Stimulated activated CD4-positive, alpha-beta T cell treated with anti-CD3 and anti-CD28 coated beads, TNF-alpha, amount 100 ng/mL, for 1 hour (primary cell): Measurements from ENCODE around the gene CDHR3.
"Not testable (repeated sequence)": the region's sequence is repeated elsewhere in the genome, so short reads cannot be mapped to it uniquely, and the experiment has no call there.

ENCODE experiments used
- DNase-seq, 3 donors: peaks; one replicate each; pipeline ENCODE4 v3.0.0-alpha.2; 2020; ENCODE audit warnings: low read depth in 3 of 3, low spot score in 1 of 3

Gene CDHR3

DNA sequence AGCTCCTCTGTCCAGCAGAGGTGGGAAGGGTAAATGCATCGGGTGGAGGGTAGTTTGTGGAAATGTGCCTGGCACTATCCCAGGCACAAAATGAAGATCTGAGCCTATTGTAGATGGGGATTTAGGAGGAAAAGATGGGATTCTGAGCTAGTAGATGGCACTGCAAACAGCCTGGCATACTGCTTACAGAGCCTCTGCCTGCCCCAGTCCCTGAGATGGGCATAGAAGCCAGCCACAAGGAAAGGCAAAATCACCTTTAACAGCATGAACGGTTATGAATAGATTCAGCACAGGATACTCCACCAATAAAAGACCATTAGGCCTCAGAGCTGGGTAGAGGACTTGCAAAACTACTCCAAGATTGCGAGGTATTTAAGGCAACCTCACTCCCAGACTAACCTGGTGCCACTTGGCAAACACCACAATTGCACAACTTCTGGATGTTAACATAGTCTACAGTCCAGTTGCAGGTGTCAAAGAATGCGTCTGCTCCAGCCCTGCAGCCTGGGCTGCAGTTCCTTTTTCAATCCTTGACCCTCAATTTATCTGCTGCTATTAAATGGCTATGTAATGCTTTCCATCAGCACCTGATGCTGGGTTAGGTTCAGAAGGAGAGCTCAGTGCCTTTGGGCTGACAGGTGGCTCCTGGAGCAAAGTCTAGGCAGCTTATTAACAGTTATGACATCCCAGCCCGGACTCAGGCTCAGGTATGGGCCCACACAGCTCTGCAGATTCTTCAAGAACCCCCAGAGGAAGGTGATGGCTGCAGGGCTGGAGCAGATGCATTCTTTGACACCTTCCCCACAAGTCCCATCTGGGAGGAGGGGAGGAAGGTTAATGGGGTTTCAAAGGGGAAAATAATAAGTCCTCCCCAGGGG, 34.0 kb downstream of the CDHR3 start:
- no peak for DNase-seq

DNA sequence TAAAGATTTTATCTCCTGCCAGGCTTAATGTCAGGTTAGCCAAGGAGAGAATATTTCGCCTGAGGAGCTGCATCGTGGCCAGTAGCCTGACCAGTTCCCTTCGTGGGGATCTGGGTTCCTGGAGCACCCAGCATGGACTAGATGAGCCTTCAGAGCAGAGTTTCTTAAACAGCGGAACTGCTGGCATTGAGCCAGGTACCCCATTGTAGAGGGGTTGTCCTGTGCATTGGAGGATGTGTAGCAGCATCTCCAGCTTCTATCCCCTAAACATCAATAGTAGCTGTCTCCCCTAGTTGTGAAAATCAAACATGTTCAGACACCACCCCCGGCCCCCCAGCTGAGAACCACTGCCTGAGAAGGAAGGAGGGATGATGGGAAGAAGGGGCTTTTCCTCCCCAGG, 36.2 kb downstream of the CDHR3 start:
- no peak for DNase-seq

DNA sequence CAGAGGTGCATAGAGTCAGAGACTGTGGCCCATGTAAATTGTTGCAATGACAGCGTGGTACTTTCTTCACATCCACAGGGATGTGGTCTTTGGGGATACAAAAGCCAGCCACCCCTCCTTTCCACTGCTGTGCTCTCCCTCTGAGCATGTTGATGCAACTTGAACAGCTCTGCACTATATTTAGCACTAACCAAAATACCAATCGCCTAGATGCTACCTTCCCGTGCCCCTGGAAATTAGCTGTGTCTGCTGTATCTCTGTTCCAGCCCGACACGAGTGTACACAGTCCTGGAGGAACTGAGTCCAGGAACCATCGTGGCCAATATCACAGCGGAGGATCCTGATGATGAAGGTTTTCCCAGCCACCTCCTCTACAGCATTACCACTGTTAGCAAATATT, 38.1 kb downstream of the CDHR3 start:
- DNase-seq: no peak

DNA sequence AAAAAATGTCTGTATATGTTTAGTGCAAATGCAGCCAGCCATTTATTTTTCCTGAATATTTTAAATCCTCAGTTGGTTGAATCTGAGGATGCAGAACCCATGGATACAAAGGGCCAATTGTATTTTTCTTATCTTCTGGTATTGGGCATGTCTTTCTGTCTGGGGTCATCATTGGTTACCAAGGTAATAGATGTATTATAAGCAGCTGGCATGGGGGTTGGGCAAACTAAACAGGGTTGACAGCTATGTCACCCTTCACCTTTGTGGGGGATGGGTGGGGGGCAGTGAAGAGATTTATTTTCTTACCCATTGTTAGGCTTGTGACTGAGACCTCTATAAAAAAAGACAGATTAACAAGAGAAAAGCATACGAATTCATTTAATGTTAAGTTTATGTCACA, 38.8 kb downstream of the CDHR3 start:
- DNase-seq: no peak

DNA sequence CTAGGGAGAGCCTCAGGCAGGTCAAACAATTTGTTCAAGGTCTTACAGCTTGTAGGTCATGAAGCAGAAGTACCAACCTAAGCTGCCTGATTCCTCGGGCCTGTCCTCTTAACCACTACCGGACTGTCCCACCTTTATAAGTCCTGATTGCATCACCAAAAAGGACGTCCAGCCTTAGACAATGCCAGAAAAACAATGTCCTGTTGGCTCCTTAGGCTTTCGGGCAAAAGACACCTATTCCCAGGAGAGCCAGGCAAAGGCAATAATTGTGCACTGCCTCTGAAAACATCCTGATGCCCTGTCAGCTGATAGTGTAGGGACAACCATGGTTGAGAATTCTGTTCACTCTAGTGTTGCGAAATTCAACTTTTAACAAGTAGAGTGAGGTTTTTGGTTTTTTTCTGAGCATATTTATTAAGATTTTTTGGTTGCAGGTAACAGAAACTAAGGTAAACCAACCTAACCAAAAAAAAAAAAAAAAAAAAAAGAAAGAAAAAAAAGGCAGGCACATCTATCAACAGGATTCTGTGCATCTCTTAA, 40.5 kb downstream of the CDHR3 start:
- no peak for DNase-seq

DNA sequence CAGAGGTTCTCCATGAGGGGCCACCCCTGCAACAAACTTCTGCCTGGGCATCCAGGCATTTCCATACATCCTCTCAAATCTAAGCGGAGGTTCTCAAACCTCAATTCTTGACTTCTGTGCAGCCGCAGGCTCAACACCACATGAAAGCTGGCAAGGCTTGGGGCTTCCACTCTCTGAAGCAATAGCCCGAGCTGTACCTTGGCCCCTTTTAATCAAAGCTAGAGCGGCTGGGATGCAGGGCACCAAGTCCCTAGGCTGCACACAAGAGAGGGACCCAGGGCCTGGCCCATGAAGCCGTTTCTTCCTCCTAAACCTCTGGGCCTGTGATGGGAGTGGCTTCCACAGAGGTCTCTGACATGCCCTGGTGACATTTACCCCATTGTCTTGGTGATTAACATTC, 43.8 kb downstream of the CDHR3 start:
- DNase-seq: no peak

DNA sequence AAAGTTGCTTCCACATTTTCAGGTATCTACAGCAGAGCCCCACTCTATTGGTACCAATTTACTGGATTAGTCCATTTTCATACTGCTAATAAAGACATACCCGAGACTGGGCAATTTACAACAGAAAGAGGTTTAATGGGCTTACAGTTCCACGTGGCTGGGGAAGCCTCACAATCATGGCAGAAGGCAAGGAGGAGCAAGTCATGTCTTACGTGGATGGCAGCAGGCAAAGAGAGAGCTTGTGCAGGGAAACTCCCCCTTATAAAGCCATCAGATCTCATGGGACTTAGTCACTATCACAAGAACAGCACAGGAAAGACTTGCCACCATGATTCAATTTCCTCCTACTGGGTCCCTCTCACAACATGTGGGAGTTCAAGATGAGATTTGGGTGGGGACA, 44.7 kb downstream of the CDHR3 start:
- DNase-seq: not testable (repeated sequence)

DNA sequence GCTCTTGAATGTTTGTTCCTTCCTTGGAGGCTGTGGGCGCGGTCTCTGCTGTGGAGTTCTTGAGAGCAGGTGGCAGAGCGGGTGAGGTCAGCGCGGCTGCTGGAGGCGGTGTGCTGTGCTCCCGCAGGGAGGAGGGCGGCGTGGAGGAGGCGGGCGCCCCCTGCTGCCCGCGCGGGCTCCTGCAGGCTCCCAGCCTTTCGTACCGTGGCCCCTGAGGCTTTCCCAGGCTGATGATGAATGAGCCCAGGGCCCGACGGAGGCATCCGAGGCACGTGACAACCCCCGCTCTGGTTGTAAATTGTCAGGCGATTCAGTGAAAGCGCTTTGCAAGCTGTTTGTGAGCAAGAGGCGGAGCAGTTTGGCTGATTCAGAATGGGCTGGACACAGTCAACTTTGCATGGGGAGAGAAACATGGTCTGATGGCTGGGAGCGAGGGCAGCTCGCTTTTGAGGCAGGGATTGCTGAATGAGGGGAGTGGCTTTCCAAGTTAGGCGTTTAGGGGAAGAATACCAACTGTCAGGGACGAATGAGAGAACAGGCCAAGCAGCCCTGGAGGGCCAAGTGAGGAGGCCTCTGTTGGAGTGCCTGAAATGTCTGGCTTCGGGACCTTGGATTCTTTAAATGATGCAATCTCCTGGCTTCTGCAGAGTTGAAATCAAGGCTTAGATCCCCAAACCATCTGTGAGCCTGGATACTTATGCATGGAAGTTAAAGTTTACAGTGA, 46.6 kb downstream of the CDHR3 start:
- peak; percentile 36 to 76 (median 66) for DNase-seq

DNA sequence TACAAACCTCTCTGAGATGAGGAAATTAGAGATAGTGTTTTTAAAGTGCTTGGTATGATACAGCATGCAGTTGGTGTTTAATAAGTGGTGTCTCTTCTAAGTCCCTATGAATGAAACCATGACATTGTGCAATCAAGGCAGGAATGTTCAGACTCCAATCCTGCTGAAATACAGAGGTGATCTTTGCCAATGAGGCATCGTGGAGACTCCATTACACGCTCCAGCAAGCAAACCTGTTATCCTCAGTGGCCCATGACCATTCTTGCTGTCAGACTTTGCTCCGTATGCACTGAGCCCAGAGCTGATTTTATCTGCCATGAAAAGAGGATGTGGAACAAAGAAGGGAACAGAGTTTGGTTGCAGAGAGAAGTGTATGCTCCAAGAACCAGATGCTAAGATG, 47.3 kb downstream of the CDHR3 start:
- DNase-seq: no peak

DNA sequence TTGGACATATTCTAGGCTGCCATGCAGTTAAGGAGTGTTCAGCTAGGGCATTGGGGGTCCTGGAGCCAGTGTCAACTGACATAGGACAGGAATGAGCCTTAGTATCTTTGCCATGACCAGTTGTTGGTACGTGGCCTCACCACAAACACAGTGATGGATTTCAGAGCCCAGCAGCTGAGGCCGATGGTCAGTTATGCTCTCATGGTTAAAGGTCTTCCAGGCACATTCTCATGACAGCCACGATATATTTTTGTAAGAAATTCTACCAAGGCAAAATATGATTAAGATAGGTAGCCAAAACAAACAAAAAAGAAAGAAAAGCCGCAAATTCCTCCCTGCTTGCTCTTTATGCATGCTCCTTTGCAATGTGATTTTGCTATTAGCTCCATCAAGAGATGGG, 47.8 kb downstream of the CDHR3 start:
- DNase-seq: no peak

DNA sequence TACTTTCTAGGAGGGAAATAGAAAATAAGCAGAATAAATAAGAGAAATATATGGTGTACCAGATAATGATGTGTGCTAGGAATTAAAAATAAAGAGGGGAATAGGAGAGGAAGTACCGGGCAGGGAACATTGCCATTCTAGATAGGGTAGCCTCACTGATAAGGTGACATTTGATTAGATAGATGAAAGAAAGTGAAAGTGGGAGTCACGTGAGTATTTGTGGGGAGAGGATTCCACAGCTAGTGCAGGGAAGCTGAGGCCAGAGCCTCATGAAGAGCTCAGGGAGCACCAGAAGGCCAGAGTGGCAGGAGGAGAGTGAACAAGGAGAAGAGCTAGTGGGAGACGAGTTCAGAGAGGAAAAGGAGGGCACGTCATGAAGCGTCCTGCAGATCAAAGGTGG, 49.1 kb downstream of the CDHR3 start:
- no peak for DNase-seq

DNA sequence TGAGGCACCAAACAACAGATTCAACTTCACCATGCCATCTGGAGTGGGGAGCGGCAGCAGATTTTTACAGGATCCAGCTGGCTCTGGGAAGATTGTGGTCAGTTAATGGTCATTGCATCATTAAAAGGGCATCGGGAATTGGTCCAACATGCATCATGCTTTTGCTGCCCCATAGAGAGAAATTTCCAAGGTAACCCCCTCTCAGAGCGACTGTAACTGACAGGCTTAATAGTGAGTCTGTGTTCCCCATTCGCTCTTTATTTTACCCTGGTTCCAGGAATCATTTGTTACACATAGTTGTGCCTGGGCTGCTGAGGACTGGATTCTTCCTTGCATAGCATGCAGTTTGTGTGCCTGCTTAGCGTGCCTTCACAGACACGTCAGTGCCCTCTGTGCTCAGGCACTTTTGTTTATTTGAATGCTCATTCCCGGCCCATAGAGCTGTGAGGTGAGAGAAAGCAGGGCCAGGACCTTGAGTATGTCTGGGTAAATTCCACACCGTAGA, 49.9 kb downstream of the CDHR3 start:
- DNase-seq: no peak

DNA sequence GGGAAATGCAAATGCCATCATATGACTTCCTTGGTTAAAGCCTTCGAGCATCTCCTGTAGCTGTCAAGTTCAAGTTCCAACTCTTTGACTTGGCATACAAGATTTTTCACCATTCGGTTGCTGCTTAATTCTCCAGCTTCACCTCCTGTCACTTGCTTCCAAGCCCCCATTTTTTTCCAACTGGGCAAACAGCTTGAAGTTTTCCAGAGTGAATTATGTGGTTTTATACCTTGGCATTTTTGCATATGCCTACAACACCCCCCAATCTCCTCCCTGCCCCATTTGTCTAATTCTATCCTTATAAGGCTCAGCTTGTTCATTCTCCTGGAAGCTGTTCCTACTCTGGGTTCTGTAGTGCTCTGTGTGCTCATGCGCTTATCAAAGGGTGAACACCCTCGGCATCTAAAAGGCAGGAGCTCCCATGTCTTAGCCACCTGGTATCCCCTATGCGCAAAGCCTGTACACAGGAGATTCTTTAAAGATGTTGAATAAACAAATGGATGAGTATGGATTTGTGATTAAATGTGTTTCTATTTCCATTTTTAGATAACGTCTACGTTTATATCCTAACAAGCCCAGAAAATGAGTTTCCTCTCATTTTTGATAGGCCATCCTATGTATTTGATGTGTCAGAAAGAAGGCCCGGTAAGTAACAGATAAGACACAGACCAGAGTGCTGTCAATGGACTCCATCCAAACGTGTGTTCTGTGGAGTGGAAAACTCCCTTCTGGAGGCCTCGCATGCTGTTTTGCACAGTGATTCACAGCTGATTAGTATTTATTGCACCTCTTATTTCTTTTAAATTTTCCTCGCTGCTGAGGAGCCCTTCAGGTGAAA, 52.5 kb downstream of the CDHR3 start:
- DNase-seq: no peak

DNA sequence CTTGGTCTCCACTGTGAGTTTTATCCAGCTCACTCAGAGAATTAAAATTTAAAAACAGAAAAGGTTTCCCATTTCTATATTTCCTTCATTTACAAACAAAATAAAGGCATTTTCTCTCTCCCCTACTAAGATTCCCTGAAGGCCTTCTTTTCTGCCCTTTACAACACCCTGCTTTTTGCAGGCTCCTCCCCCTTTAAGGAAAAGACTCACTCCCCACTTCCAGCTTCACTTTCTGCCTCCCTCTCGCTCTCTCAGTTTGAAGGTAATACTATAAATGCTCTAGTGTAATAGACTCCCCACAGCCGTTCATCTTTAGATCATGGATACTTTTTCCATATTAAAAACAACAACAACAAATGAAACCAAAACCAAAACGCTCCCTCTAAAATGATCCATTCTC, 53.3 kb downstream of the CDHR3 start:
- DNase-seq: no peak

DNA sequence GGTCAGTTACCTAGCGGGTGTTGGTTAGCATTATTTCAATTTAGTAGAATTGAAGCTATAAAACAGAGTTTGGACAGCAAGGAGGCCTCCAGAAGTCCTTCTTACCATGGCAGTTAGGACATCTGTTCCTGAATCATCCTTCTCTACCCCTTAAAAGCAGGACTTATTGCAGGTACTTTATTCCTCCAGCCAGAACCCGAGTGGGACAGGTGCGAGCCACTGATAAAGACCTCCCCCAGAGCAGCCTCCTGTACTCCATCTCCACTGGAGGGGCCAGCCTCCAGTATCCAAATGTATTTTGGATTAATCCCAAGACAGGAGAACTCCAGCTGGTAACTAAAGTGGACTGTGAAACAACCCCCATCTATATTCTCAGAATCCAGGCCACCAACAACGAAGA, 54.6 kb downstream of the CDHR3 start:
- DNase-seq: no peak

DNA sequence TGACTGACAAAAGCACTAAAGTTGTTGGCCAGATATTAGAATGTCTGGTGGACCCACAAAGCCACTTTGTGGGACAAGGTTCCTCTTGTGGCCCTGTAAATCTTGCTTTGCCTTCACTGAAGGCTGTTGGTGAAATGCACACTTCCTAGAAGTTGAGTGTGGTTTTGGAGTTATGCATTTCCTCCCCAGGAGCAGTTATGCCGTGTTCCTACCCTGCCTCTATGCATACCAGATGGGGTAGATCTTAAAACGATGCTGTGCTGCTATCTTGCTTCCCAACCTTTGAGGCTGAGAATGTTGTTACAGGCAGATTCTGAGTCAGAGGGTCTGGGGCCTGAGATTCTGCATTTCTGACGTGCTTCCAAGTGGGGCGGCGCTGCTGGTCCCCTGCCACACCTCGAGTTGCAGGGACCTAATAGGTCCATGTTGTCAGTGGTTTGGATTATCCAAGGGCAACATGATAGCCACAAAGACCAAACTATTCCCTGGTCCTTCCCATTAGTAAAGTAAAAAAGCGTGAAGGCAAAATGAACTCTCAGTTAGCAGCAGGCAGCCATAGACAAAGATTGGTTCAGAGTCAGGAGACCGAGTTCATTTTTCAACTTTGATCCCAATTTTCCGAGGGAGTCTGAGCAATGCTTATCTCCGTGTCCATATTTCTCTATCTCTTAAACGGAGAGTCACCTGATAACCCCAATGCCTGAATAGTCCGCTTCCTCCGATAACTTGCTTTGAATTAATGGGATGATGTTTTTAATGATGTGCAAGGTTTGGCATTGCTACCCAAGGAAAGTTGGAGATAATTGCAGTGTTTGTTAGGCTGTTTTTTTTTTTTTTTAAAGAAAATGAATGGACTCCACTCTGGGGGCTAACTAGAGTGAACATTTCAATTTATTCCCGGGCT, 55.8 kb downstream of the CDHR3 start:
- no peak for DNase-seq

DNA sequence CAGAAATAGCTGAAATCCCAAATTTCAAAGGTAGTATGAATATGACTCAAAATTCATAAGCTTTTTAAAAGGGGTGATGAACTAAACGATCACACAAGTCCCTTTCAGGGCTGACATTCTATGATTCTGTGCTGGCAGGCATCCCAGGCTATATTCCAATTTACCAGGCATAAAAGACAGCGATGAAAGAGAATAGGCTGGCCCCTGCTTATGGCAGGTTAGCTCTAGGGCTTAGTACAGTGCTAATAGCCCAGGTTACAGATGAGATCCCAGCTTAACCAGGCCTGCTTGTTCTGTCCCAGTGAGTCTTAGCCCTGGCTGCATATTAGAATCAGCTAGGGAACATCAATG, 56.4 kb downstream of the CDHR3 start:
- no peak for DNase-seq

DNA sequence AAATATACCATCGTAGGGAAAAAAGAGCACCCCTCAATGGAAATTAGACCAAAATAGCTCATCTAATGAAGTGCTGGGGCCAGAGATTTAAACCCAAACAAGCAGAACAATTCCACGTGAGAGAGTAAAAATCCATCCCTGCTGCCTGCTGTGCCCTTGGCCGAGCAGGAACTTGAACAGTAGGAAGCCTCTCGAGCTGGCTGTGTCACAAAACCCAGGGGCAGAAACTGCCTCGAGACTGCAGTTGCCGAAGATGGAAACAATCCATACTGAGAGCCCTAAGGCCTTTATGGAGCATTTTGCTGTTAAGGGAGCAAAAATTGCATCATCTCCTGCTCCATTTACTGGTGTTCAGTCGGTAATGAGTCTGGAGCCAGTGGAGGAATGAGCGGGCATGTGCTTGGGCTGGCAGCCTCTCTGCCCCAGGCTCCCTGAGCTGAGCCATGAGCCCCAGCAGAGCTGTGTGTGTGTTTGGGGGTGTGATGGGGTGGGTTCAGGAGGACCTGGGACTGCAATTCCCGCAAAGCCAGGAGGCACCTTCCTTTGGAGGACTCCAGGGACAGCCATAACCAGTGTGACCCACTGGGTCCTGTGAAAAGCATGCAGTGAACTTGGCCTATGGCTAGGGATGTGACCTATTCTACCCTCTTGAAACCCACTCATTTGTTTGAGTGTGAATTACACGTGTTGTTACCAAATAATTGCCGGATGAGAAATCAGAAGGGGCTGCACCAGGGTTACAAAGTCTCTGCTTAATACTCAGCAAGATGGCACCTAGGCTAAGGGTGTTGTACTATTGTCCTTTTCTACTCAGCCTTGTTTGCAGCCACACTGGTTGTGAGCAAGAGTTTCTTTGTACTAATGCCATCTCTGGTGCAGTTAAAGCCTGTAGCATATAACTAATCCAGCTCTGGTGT, 58.3 kb downstream of the CDHR3 start:
- DNase-seq: no peak

DNA sequence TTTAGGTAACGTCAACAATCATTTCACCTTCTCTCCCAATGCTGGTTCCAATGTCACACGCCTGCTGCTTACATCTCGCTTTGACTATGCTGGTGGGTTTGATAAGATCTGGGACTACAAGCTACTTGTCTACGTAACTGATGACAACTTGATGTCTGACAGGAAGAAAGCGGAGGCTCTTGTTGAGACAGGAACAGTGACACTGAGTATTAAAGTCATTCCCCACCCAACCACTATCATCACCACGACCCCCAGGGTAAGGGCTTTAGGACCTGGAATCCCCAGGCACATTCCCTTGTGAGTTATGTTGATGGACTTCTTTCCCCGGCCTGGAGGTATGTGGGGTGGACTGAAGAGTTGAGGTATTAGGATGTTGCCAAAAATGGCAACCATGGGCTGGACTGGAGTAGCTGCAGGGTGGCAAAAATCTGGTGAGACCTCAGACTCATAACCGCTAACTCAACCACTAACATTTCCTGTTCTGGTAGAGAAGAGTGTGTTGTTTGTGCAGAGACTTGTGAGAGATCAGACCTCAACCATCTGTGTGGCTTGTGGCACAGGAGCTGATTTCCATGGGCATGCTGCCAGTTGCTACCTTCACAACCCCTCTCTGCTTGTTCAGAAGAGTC, 59.2 kb downstream of the CDHR3 start:
- peak in 2 of 3 donors; percentile 43 to 64 for DNase-seq
